ENCODE results near the gene GRIFIN. TPM values are rescaled to one million over a fixed set of nuclear protein-coding genes. Genes with fewer than 3 reads are reported as not detected.

GRIFIN gene
- polyA plus RNA-seq, 2 of the 4 experiments (the other 2 are of a cell fraction): not detected

GRCh38 chr7:2499181-2499580 lies 23.0 kb upstream of the GRIFIN start:
- Histone ChIP-seq H3K9me3 (no peaks in the 10 kb centered on the region), H3K4me3 (no peak overlapping the region), H3K4me2 (no peak overlapping the region), H3K27ac (no peak overlapping the region), H3K4me1 (no peaks in the 10 kb centered on the region)
- DNase-seq (ENCODE audit: low read depth in 1 of 2, low spot score in 1 of 2): no peak
- no peak for FAIRE-seq
- TF ChIP-seq HOXA7 (CRISPR knock-in tag; IDR thresholded peaks at IDR 0.05) (no peak), ZC3H11A (IDR thresholded peaks at IDR 0.05) (no peak), FOSB (CRISPR knock-in tag; IDR thresholded peaks at IDR 0.05) (no peak), MAZ (IDR thresholded peaks at IDR 0.05; ENCODE audit: borderline replicate concordance, low read depth, low read length) (no peak), CHD2 (IDR thresholded peaks at IDR 0.05; ENCODE audit: low read length, partially characterized antibody) (no peak), EHF (CRISPR knock-in tag; IDR thresholded peaks at IDR 0.05) (no peak)
- TF ChIP-seq, protein P1, sequence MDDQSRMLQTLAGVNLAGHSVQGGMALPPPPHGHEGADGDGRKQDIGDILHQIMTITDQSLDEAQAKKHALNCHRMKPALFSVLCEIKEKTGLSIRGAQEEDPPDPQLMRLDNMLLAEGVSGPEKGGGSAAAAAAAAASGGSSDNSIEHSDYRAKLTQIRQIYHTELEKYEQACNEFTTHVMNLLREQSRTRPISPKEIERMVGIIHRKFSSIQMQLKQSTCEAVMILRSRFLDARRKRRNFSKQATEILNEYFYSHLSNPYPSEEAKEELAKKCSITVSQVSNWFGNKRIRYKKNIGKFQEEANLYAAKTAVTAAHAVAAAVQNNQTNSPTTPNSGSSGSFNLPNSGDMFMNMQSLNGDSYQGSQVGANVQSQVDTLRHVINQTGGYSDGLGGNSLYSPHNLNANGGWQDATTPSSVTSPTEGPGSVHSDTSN (IDR thresholded peaks at IDR 0.05): no peak
- ATAC-seq: peak in 1 of 2 experiments; percentile 11; a peak in 3 of 6 replicates
- ChIA-PET CTCF (interaction anchor here (1.9 to 2.6 kb wide), 4 partner anchors 15 to 47 kb away, joined by 6 to 13 read pairs (median 8); no protein-coding TSS in a partner anchor), POLR2A (no interaction called here)
- WGBS (ENCODE audit: missing lambda C conversion rate): 82% methylated on average over 7 of the region's 7 CpGs

- TF ChIP-seq, protein P2, sequence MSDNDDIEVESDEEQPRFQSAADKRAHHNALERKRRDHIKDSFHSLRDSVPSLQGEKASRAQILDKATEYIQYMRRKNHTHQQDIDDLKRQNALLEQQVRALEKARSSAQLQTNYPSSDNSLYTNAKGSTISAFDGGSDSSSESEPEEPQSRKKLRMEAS (IDR thresholded peaks at IDR 0.05): no peak
- TF ChIP-seq POLR2AphosphoS2 (conservative IDR thresholded peaks at IDR 0.05; ENCODE audit: low read length) (no peak), RFX5 (IDR thresholded peaks at IDR 0.05) (no peak), TFCP2L1 (CRISPR knock-in tag; IDR thresholded peaks at IDR 0.05) (no peak), TP53 (CRISPR knock-in tag; IDR thresholded peaks at IDR 0.05) (no peak), EHF (CRISPR knock-in tag; IDR thresholded peaks at IDR 0.05) (no peak), SREBF2 (IDR thresholded peaks at IDR 0.05) (no peak), CBX2 (IDR thresholded peaks at IDR 0.05; ENCODE audit: borderline replicate concordance, low read depth) (no peak), EHMT2 (IDR thresholded peaks at IDR 0.05; ENCODE audit: low read depth) (no peak), ZC3H11A (IDR thresholded peaks at IDR 0.05) (no peak), HEYL (CRISPR knock-in tag; IDR thresholded peaks at IDR 0.05) (no peak), SMC3 (IDR thresholded peaks at IDR 0.05) (no peak)
- TF ChIP-seq, protein P3, sequence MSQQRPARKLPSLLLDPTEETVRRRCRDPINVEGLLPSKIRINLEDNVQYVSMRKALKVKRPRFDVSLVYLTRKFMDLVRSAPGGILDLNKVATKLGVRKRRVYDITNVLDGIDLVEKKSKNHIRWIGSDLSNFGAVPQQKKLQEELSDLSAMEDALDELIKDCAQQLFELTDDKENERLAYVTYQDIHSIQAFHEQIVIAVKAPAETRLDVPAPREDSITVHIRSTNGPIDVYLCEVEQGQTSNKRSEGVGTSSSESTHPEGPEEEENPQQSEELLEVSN (IDR thresholded peaks at IDR 0.05; ENCODE audit: borderline replicate concordance, low read depth): no peak
- POLR2A ChIA-PET: no interaction called here
- Histone ChIP-seq H3K27ac (no peak overlapping the region), H3K4me2 (no peak overlapping the region), H3K4me3 (no peak overlapping the region), H3K4me1 (no peaks in the 10 kb centered on the region), H3K9me3 (no peaks in the 10 kb centered on the region)
- no peak for FAIRE-seq
- no peak for DNase-seq (ENCODE audit: low read depth in 1 of 2, low spot score in 1 of 2)
- WGBS (ENCODE audit: missing lambda C conversion rate): 76% methylated on average over 6 of the region's 6 CpGs
- CTCF ChIA-PET: interaction anchor here (0.9 to 2.6 kb wide), 9 partner anchors 11 to 184 kb away, joined by 3 to 13 read pairs (median 5); no protein-coding TSS in a partner anchor
- ATAC-seq: no peak
These were observed 22.5 kb upstream of the GRIFIN start for GRCh38 chr7:2498708-2499107.

DNA sequence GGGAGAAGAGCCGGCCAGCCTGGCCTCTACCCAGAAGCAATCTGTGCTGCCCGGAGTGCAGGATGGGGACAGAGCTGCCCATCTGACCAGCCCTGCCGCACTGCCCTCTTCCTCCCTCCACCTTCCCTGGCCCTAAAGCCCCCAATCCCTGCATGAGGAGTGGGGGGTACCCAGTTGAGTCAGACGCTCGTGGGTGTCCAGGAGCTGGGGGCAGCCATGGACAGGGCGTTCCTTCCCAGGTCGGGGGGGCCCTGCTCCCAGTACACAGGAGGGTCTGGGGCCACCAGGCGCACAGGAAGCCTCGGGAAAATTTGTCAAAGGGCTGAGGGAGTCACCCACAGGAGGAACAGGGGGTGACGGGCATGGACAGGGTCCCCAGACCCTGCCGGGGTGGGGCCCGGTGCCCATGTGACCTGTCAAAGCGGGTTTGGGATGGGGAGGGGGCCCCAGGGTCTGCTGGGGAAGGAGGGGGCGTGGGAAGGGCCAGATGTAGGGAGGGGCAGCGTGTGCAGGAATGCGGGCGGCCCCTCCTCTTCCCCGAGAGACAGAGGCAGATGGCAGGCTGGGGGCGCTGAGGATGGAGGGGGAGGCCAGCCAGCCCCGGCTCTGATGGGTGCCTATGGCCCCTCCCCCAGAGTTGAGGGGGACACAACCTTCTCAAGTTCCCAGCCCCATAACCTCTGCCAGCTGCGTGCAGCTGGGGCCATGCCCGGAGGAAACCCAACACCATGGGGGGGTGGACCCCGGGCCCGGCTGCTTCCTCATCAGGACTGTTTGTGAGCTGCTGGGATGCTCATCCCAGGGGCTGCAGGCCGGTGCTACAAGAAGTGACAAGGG lies 21.5 kb upstream of the GRIFIN start:
- CTCF ChIA-PET: interaction anchor here (0.9 to 2.6 kb wide), 8 partner anchors 10 to 185 kb away, joined by 3 to 13 read pairs (median 4); no protein-coding TSS in a partner anchor
- POLR2A ChIA-PET: no interaction called here

More for the DNA sequence above, 21.5 kb upstream of the GRIFIN start:
- ATAC-seq (no peak), FAIRE-seq (no peak), DNase-seq (ENCODE audit: low read depth in 1 of 2, low spot score in 1 of 2) (no peak)
- H3K27ac ChIP-seq: no peak overlapping the region
- H3K9me3 ChIP-seq: no peaks in the 10 kb centered on the region
- no peak overlapping the region for H3K4me2 ChIP-seq
- TF ChIP-seq RNF2 (IDR thresholded peaks at IDR 0.05; ENCODE audit: borderline replicate concordance, low read depth) (no peak), TFCP2L1 (CRISPR knock-in tag; IDR thresholded peaks at IDR 0.05) (no peak), ZNF302 (CRISPR knock-in tag; IDR thresholded peaks at IDR 0.05) (no peak), NFE2L2 (conservative IDR thresholded peaks at IDR 0.05; ENCODE audit: low read length) (no peak), ELK1 (IDR thresholded peaks at IDR 0.05; ENCODE audit: low read depth, low read length) (no peak)
- H3K4me1 ChIP-seq: no peaks in the 10 kb centered on the region
- 75% methylated on average over 20 of the region's 25 CpGs for WGBS (ENCODE audit: missing lambda C conversion rate)
- no peak overlapping the region for H3K4me3 ChIP-seq

Data from A549 (cell line).